CD4-positive, alpha-beta T cell treated with Interleukin-4 for 1 hour (primary cell): ENCODE results near the gene RRAGD.
"Not testable (repeated sequence)": the region's sequence is repeated elsewhere in the genome, so short reads cannot be mapped to it uniquely, and the experiment has no call there.

Source experiments
- DNase-seq, 2 donors: peaks; one replicate each; pipeline ENCODE4 v3.0.0-alpha.2; 2020 to 2022

The RRAGD gene

GRCh38 chr6:89411145-89412070 lies 665 bp downstream of the RRAGD start:
- DNase-seq = peak in 1 of 2 donors; percentile 19

DNA sequence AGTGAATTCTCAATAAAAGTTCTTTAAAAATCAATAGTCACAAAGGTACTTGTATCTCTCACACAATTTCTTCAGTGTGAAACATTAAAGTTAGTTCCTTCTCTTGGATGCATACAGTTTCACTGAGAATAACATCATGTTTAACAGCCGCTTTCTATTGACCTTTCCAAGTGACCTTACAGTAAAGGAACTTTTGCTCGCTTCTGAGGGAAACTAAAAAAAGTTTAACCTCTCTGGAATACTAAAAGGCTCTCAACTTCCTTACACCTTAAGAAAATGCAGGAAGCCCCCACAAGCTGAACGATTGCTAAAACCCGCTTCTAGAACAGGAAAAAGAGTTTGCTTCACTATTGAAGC lies 1.3 kb downstream of the RRAGD start:
- peak in 1 of 2 donors; percentile 3 for DNase-seq

- no peak for DNase-seq
These were observed 1.8 kb downstream of the RRAGD start for GRCh38 chr6:89410231-89410761.

DNA sequence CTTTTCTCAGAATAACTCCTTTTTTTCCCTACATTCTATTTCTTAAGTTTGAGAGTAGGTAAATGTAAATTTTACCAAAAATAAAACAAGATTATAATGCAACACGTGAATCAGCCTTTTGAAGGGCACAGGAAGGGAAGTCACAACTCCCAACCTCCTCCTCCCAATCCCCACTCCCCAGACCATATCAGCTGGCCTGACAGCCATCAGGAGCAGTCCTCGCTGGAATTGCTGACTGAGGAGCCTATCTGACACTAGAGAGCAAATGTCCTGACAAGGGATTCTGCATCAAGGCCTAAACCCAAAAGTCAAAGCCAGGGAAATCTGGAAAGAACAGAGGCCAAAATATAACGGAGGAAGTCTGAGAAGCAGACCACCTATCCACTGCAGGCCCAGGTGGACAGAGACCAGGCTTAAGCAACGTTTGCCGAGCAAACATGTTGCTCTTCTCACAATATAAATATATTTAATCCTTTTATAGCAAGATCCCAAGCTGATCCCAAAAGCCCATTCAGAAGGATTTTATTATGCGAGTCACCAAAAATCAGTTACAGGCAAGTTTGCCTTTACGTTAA lies 2.5 kb downstream of the RRAGD start:
- no peak for DNase-seq

DNA sequence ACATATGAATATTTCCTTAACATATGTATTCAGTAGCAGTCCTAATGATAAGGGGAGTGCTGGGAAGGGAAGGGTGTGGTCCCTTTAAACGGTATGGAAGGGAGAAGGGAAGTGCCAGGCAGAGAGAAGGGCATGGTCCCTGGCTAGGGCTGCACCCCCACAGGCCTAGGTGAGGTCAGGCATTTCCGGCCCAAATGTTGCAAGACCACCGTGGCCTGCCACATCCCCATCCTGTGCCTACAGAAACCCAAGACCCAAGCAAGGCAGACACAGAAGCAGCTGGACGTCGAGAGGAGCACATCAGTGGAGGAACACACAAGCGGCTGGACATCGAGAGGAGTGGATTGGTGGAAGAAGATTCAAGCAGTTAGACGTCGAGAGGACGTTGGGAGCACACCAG lies 5.9 kb downstream of the RRAGD start:
- DNase-seq = no peak

DNA sequence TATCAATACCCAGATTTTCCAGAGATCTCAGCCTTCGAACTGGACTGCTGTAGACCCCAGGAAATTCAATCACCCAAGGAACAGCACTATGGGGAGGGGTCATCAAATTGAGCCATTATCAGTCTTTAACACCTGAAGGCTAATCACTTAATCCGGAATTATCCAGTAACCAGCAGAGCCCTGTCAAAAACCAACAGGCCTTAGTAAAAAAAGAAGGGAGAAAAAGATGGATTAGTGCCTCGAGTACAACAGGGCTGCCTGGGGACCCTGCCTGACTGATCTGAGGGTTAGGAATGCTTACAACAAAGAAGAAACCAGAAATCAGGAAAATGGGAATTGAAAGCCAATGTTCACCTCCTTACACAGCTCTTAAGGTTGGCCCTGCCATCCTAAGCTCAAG lies 7.6 kb downstream of the RRAGD start:
- no peak for DNase-seq

- no peak for DNase-seq
These were observed 9.3 kb downstream of the RRAGD start for GRCh38 chr6:89402776-89403175.

- DNase-seq = no peak
These were observed 11.1 kb downstream of the RRAGD start for GRCh38 chr6:89400912-89401399.

DNA sequence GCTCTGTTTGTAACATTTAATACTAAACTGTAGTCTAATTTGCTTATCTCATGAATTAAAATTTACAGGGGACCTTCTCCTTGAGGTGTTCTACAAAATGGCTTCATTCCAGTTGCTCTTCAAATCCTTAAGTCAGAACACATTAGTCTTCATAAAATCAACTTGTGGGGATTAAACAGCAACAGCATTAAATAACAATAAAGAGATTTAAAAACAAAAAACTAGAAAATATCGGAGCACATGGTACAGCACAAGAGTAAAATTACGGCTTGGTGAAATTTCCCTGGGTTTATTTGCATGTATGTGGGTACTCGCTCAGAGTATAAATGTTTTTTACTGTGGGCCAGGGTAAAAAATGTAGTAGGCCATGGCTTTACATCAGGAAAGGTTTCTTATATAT lies 12.0 kb downstream of the RRAGD start:
- no peak for DNase-seq

DNA sequence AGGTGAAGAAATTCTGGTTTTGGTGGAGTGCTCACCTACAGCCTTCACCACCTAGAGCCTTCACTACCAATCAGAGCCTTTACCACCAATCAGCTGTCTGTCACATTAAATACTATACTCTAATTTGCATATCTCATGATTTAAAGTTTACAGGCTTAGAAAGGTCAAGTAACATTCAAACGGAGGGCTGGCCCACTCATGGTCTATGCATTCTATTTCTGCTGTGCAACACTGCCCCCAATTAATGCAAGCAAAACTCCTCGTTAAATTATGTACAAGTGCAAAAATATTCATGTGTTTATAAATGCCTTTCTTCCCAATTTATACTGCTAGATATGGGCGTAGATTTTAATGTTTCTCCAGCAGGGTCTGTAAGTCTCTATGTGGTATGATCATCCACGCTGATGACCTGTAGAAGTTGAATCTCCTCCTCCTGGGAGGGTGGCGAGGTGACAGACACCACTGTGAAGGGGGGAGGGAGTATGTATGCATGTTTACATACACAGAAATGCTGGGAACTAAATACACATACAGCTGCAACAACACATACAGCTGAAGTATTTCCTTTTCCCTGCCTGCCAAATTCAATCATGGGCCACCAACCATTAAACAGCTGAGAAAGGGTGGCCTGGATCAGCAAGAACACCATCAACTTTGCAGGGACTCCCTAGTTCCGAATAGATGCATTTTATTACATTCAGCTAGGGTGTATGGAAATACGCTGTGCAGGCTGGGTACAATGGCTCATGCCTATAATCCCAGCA lies 13.1 kb downstream of the RRAGD start:
- no peak for DNase-seq

- DNase-seq = not testable (repeated sequence)
These were observed 14.2 kb downstream of the RRAGD start for GRCh38 chr6:89397884-89398283.

DNA sequence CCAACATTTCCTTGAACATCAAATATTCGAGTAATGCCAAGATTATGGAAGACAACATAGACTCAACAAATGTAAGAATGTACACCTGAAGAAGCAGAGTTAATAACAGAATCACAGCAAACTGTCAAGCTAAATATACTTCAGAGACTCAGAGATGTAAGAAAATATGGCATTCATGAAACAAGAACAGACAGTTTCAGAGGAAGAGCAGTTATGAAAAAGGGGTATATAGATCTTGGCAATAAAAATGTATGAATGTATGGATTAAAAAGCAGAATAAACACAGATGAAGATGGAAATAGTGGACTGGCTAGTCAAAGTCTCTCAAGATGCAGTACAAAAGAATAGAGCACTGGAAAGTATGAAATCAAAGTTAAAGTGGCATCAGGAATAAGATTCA lies 18.4 kb downstream of the RRAGD start:
- DNase-seq = no peak

DNA sequence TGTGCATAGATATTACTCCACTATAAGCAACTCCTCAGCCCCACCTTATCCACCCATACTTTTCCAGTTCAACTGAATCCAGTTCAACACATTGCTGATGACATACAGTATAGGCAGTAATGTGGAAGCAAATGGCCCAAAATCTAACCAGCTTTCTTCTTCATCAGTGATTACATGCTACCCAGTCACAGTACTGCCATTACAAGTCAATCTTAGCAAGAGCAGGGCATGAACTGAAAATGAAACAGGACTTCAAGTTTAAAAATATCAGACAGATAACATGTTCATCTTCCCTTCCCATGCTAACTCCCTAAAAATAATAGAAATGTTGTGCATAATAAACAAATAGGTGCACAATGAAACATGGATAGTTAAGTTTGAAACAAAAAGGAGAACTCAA lies 19.2 kb downstream of the RRAGD start:
- DNase-seq = no peak

DNA sequence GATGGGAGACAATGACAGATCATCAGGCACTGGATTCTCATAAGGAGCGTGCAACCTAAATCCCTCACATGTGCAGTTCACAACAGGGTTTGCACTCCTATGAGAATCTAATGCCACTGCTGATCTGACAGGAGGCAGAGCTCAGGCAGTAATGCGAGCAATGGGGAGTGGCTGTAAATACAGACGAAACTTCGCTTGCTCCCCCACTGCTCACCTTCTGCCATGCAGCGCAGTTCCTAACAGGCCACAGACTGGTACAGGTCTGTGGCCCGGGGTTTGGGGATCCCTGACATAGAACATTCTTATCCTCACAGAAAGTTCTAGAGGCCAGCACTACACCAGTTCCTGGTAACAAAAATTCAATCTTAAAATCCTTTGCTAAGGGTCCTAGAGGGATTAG lies 23.2 kb downstream of the RRAGD start:
- no peak for DNase-seq

GRCh38 chr6:89387516-89388201 lies 24.4 kb downstream of the RRAGD start:
- no peak for DNase-seq

DNA sequence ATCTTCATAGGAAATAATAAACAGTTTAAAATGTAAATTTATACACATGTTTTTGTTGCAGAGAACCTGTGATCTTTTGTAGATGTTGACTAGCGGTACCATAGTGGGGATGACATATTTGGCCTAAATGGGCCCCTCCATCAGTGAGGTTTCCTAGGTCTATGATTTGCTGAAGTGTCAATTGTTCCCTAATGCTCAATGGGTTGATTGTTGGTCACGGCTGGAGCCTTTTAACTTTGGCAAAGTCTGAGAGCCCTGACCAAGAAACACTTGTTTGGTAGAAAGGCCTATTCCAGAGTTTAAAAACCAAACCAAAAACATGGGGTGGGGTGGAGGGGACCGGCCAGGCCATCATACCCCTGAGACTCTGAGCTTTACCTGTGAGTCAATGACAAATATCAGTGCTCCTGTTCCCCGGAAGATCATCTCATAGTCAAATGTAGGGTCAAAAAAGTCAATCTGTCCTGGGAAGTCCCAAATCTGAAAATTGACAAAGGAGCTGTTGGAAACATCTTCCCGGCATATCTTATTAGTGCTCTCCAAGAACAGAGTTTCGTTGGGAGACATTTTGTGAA lies 25.1 kb downstream of the RRAGD start:
- no peak for DNase-seq

- no peak for DNase-seq
These were observed 26.2 kb downstream of the RRAGD start for GRCh38 chr6:89385846-89386245.

DNA sequence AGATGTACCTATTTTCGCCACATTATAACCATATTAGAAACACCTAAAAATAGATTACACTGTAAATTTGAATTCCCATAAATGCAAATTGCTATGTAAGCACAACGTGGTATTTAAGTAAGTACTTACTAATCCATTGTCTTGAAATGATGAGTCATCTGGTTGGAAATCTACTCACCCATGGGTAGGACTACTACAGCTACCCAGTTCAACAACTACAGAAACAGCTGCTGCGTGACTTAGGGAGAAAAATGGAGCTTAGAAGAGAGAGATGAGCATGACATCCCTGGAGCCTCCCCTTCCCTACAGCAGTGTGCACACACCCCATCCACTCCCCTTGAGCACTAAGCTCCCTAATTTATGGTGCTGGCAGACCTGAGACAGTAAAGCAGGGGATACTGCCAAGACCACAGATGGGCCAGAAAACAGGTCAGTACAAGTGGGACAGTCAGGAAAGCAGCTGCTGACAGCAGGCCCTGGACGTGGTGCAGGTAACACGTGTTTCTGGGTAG lies 26.9 kb downstream of the RRAGD start:
- no peak for DNase-seq

GRCh38 chr6:89381031-89381430 lies 31.0 kb downstream of the RRAGD start:
- no peak for DNase-seq

GRCh38 chr6:89379281-89379680 lies 32.8 kb downstream of the RRAGD start:
- DNase-seq = no peak

DNA sequence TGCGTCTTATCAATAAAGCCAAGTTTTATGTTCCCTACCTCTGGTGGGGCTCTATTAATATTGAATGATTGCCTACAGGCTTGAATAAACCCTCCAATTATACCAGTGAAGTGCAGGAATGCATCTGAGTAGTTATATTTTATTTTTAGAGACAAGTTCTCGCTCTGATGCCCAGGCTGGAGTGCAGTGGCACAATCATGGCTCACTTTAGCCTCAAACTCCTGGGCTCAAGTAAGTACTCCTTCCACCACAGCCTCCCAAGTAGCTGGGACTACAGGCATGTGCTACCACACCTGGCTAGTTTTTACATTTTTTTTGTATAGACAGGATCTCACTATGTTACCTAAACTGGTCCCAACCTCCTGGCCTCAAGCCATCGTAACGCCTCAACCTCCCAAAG lies 33.4 kb downstream of the RRAGD start:
- no peak for DNase-seq
